Right cardiac atrium (tissue), 5 donors: ENCODE results near the gene TOGARAM2. TPM values are rescaled to one million over a fixed set of nuclear protein-coding genes. Genes with fewer than 3 reads are reported as not detected.

Source experiments
- polyA plus RNA-seq: library from polyadenylated mRNA; stranded (reverse); fragments of 200-250 nt; gene quantifications from one replicate; pipeline ENCODE4 v1.2.3, GENCODE V29; 2013
- total RNA-seq, 4 donors: library from RNA; stranded (reverse); fragmentation: NEBNext Ultra II Directional; extraction: Animal tissue kit (Norgen Biotek cat#: 25700); gene quantifications; one replicate each; pipeline ENCODE4 v1.2.1, GENCODE V29; 2021
- donor health status: healthy with polysubstance abuse.
- donor health status: DM: no; HTN: yes; CAD: no.
- donor health status: DM: no; HTN: no; CAD: no.
- donor health status: DM: no; HTN: yes; CAD: no; lungs with severe emphysema.
- donor health status: DM: yes; HTN: yes; CAD: no.

TOGARAM2 gene
- total and polyA plus RNA-seq, 5 donors: 13.6 to 29.5 (median 24.0) TPM

Other genes with a start within 250 kb of the TOGARAM2 start
- 100 to 1,000 TPM; 368 to 417 (median 381) TPM for gene PPP1CB, start 229.5 kb upstream of the TOGARAM2 start, total RNA-seq
- 126 TPM for gene PPP1CB, start 229.5 kb upstream of the TOGARAM2 start, polyA plus RNA-seq
- 1 to 10 TPM in 1 of 4 donors, under 1 TPM in 1, not detected in 2; 0.56 to 1.3 TPM for gene SPDYA, start 170.5 kb upstream of the TOGARAM2 start, total RNA-seq
- gene SPDYA, start 170.5 kb upstream of the TOGARAM2 start, polyA plus RNA-seq: 0.27 TPM
- gene TRMT61B, start 111.0 kb upstream of the TOGARAM2 start, total RNA-seq: 10 to 100 TPM; 13.9 to 24.3 (median 17.2) TPM
- 32.7 TPM for gene TRMT61B, start 111.0 kb upstream of the TOGARAM2 start, polyA plus RNA-seq
- 10 to 100 TPM; 17.5 to 34.9 (median 20.6) TPM for gene WDR43, start 86.6 kb upstream of the TOGARAM2 start, total RNA-seq
- 5.4 TPM for gene WDR43, start 86.6 kb upstream of the TOGARAM2 start, polyA plus RNA-seq
- 1 to 10 TPM in 3 of 4 donors, under 1 TPM in 1; 0.47 to 5.3 (median 2.4) TPM for gene PCARE, start 93.2 kb downstream of the TOGARAM2 start, total RNA-seq
- 1.1 TPM for gene PCARE, start 93.2 kb downstream of the TOGARAM2 start, polyA plus RNA-seq
- 10 to 100 TPM; 61.4 to 82.7 (median 74.4) TPM for gene CLIP4, start 134.1 kb downstream of the TOGARAM2 start, total RNA-seq
- 27.9 TPM for gene CLIP4, start 134.1 kb downstream of the TOGARAM2 start, polyA plus RNA-seq